ENCODE measurements around the gene CBLB. TPM values are rescaled to one million over a fixed set of nuclear protein-coding genes. Genes with fewer than 3 reads are reported as not detected.

Gene CBLB
- total RNA-seq, 2 donors from 2014 or later = 20.2 to 34.5 TPM

GRCh38 chr3:105791131-105791530 lies 77.7 kb downstream of the CBLB start:
- intact Hi-C loops (cut with DNase I) = no loop called here
- no peak for DNase-seq
- H3K4me1 ChIP-seq = no peaks in the 10 kb centered on the region
- no peaks in the 10 kb centered on the region for H3K36me3 ChIP-seq
- no peak overlapping the region for H3K9ac ChIP-seq (ENCODE audit: low read depth in 2 of 2, low read length in 2 of 2)
- H3K27me3 ChIP-seq = no peaks in the 10 kb centered on the region
- H3K9me3 ChIP-seq = no peaks in the 10 kb centered on the region
- no peak overlapping the region for H3K4me3 ChIP-seq
- H3K27ac ChIP-seq = no peak overlapping the region
- TF ChIP-seq CTCF (IDR thresholded peaks at IDR 0.05) = no peak

- Histone ChIP-seq H3K27me3 (no peaks in the 10 kb centered on the region), H3K36me3 (no peaks in the 10 kb centered on the region), H3K9me3 (no peaks in the 10 kb centered on the region), H3K4me1 (no peaks in the 10 kb centered on the region), H3K4me3 (no peak overlapping the region), H3K27ac (no peak overlapping the region), H3K9ac (ENCODE audit: low read depth in 2 of 2, low read length in 2 of 2) (no peak overlapping the region)
- no peak for DNase-seq
- intact Hi-C loops (cut with DNase I) = no loop called here
- no peak for TF ChIP-seq CTCF (IDR thresholded peaks at IDR 0.05)
Measured at GRCh38 chr3:105790534-105790933, 78.3 kb downstream of the CBLB start.

- Histone ChIP-seq H3K9me3 (no peaks in the 10 kb centered on the region), H3K36me3 (no peaks in the 10 kb centered on the region), H3K27ac (no peak overlapping the region), H3K27me3 (no peaks in the 10 kb centered on the region), H3K9ac (ENCODE audit: low read depth in 2 of 2, low read length in 2 of 2) (no peak overlapping the region), H3K4me1 (no peaks in the 10 kb centered on the region), H3K4me3 (no peak overlapping the region)
- intact Hi-C loops (cut with DNase I) = no loop called here
- DNase-seq = no peak
- no peak for TF ChIP-seq CTCF (IDR thresholded peaks at IDR 0.05)
Measured at GRCh38 chr3:105788593-105788992, 80.2 kb downstream of the CBLB start.

GRCh38 chr3:105787453-105787852 lies 81.4 kb downstream of the CBLB start:
- Histone ChIP-seq H3K4me1 (no peaks in the 10 kb centered on the region), H3K4me3 (no peak overlapping the region), H3K27ac (no peak overlapping the region), H3K27me3 (no peaks in the 10 kb centered on the region), H3K9ac (ENCODE audit: low read depth in 2 of 2, low read length in 2 of 2) (no peak overlapping the region), H3K36me3 (no peaks in the 10 kb centered on the region), H3K9me3 (no peaks in the 10 kb centered on the region)
- DNase-seq = no peak
- no peak for TF ChIP-seq CTCF (IDR thresholded peaks at IDR 0.05)
- intact Hi-C loops (cut with DNase I) = no loop called here

- H3K4me3 ChIP-seq = no peak overlapping the region
- H3K4me1 ChIP-seq = no peaks in the 10 kb centered on the region
- TF ChIP-seq CTCF (IDR thresholded peaks at IDR 0.05) = no peak
- no peaks in the 10 kb centered on the region for H3K36me3 ChIP-seq
- H3K27me3 ChIP-seq = no peaks in the 10 kb centered on the region
- no peaks in the 10 kb centered on the region for H3K9me3 ChIP-seq
- no peak for DNase-seq
- no peak overlapping the region for H3K27ac ChIP-seq
- no peak overlapping the region for H3K9ac ChIP-seq (ENCODE audit: low read depth in 2 of 2, low read length in 2 of 2)
- intact Hi-C loops (cut with DNase I) = no loop called here
Measured at GRCh38 chr3:105786990-105787389, 81.8 kb downstream of the CBLB start.

- intact Hi-C loops (cut with DNase I) = no loop called here
- Histone ChIP-seq H3K27me3 (no peaks in the 10 kb centered on the region), H3K36me3 (no peaks in the 10 kb centered on the region), H3K27ac (no peak overlapping the region), H3K9me3 (no peaks in the 10 kb centered on the region), H3K4me1 (no peaks in the 10 kb centered on the region), H3K9ac (ENCODE audit: low read depth in 2 of 2, low read length in 2 of 2) (no peak overlapping the region), H3K4me3 (no peak overlapping the region)
- no peak for TF ChIP-seq CTCF (IDR thresholded peaks at IDR 0.05)
- DNase-seq = no peak
Measured at GRCh38 chr3:105786241-105786640, 82.6 kb downstream of the CBLB start.

Data from colonic mucosa (tissue), 4 donors.